ENCODE data around the gene DHX16. TPM values are rescaled to one million over a fixed set of nuclear protein-coding genes. Genes with fewer than 3 reads are reported as not detected.

DHX16 gene
- polyA plus RNA-seq, 1 donor (not counting 4 experiments of a cell fraction or from before 2014, with no cell fraction given) = 34.2 TPM

DNA sequence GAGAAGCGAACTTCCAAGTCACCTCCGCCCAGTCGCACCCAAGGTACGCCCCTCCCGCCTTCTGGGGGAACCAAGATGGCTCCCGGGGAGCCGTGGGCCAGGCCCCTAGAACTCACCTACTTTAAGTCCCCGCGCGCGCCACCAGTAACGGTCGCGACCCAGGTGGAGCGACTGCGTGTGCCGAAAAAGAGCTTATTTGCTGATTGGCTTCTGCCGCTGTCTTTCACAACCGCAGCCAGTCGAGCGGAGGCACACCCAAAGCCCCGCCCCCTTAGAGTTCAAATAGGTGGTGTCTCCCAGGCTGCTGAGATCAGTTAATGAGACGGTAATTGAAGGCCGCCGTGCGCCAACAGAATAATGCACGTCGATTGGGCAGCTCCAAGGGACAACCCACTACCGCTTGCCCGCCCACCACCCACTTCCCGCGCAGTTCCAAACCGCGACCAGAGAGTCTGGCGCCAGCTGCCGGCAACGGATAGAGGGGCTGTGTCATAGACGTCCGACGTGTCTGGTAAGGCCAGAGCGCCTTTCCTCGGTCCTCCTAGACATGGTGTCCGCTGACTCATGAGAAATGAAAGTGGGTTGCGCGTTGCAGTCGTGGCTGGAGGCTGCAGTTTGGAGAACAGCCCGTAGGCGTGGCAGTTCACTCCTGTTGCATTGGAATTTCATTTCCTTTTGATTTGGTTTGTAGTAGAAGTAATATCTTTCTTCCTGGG is 44.5 kb upstream of the DHX16 start, which contains the start of gene MDC1:
TSS of gene MDC1 (minus strand) at position 153 of the 716 bp plus-strand sequence. CDS start 2,106 bp downstream, outside the sequence.
- no peaks in the 10 kb centered on the region for H3K27me3 ChIP-seq (ENCODE audit: control insufficient read depth, extremely low read depth, insufficient read depth, low read length)
- H4K20me1 ChIP-seq (ENCODE audit: control insufficient read depth, extremely low read depth, insufficient read depth, low read length) = peaks cover 6% of the 10 kb centered on the region
- peak within 1 kb of the TSS; percentile 50 for H2AFZ ChIP-seq (ENCODE audit: control insufficient read depth, low read length)
- H3K27ac ChIP-seq (ENCODE audit: control insufficient read depth, insufficient read depth, low read length) = peak within 1 kb of the TSS; percentile 86
- peak within 1 kb of the TSS; percentile 95 for H3K4me2 ChIP-seq (ENCODE audit: control insufficient read depth, extremely low read depth, insufficient read depth, low read depth, low read length)
- H3K79me2 ChIP-seq (ENCODE audit: control insufficient read depth, insufficient read depth, low read length) = peaks cover 24% of the 10 kb centered on the region
- FAIRE-seq = peak; percentile 79
- peak; percentile 5 to 39 (median 29) for TF ChIP-seq CTCF (optimal IDR thresholded peaks at IDR 0.05 in 1 of 3, IDR thresholded peaks at IDR 0.05 in 1 of 3, conservative IDR thresholded peaks at IDR 0.05 in 1 of 3; ENCODE audit: extremely low read depth in 1 of 3, insufficient read depth in 2 of 3, low read length in 3 of 3)
- no peak for TF ChIP-seq EZH2 (IDR thresholded peaks at IDR 0.05; ENCODE audit: low read length)
- H3K9me1 ChIP-seq (ENCODE audit: control insufficient read depth, extremely low read depth, insufficient read depth, low read length) = no peaks in the 10 kb centered on the region
- peak; percentile 99 for DNase-seq (ENCODE audit: low read depth, low spot score)
- peak within 1 kb of the TSS; percentile 81 for H3K9ac ChIP-seq (ENCODE audit: control insufficient read depth, extremely low read depth, insufficient read depth, low read length)
- dilution Hi-C loops (cut with MboI; ENCODE audit: extremely low pct_ligation_motif_present, low sequenced_read_pairs) = no loop called here
- peaks cover 14 to 20% of the 10 kb centered on the region in 2 experiments for H3K36me3 ChIP-seq (ENCODE audit: control insufficient read depth in 2 of 2, extremely low read depth in 1 of 2, insufficient read depth in 2 of 2, low read length in 2 of 2)
- peaks cover 24% of the 10 kb centered on the region for H3K4me1 ChIP-seq (ENCODE audit: control insufficient read depth, extremely low read depth, insufficient read depth, low read length)
- no peaks in the 10 kb centered on the region for H3K9me3 ChIP-seq (ENCODE audit: control insufficient read depth, low read depth, low read length)
- H3K4me3 ChIP-seq (ENCODE audit: control insufficient read depth in 2 of 3, extremely low read depth in 1 of 3, insufficient read depth in 2 of 3, low read depth in 1 of 3, low read length in 3 of 3) = peak within 1 kb of the TSS; percentile 52 to 74 (median 71)

- DNase-seq (ENCODE audit: low read depth, low spot score) (no peak), FAIRE-seq (no peak)
- Histone ChIP-seq H3K79me2 (ENCODE audit: control insufficient read depth, insufficient read depth, low read length) (peaks cover 19% of the 10 kb centered on the region), H3K4me3 (ENCODE audit: control insufficient read depth in 2 of 3, extremely low read depth in 1 of 3, insufficient read depth in 2 of 3, low read depth in 1 of 3, low read length in 3 of 3) (peak overlapping the region; percentile 52 to 74 (median 71)), H3K27me3 (ENCODE audit: control insufficient read depth, extremely low read depth, insufficient read depth, low read length) (no peaks in the 10 kb centered on the region), H3K9me3 (ENCODE audit: control insufficient read depth, low read depth, low read length) (no peaks in the 10 kb centered on the region), H3K4me1 (ENCODE audit: control insufficient read depth, extremely low read depth, insufficient read depth, low read length) (peaks cover 26% of the 10 kb centered on the region), H3K27ac (ENCODE audit: control insufficient read depth, insufficient read depth, low read length) (peak overlapping the region; percentile 81), H3K9me1 (ENCODE audit: control insufficient read depth, extremely low read depth, insufficient read depth, low read length) (no peaks in the 10 kb centered on the region), H2AFZ (ENCODE audit: control insufficient read depth, low read length) (peak overlapping the region; percentile 48), H3K4me2 (ENCODE audit: control insufficient read depth, extremely low read depth, insufficient read depth, low read depth, low read length) (peak overlapping the region; percentile 95), H3K9ac (ENCODE audit: control insufficient read depth, extremely low read depth, insufficient read depth, low read length) (peak overlapping the region; percentile 81), H4K20me1 (ENCODE audit: control insufficient read depth, extremely low read depth, insufficient read depth, low read length) (peaks cover 3% of the 10 kb centered on the region), H3K36me3 (ENCODE audit: control insufficient read depth in 2 of 2, extremely low read depth in 1 of 2, insufficient read depth in 2 of 2, low read length in 2 of 2) (peaks cover 14 to 18% of the 10 kb centered on the region in 2 experiments)
- dilution Hi-C loops (cut with MboI; ENCODE audit: extremely low pct_ligation_motif_present, low sequenced_read_pairs) = no loop called here
- no peak for TF ChIP-seq EZH2 (IDR thresholded peaks at IDR 0.05; ENCODE audit: low read length)
- no peak for TF ChIP-seq CTCF (optimal IDR thresholded peaks at IDR 0.05 in 1 of 3, IDR thresholded peaks at IDR 0.05 in 1 of 3, conservative IDR thresholded peaks at IDR 0.05 in 1 of 3; ENCODE audit: extremely low read depth in 1 of 3, insufficient read depth in 2 of 3, low read length in 3 of 3)
Measured at GRCh38 chr6:30716879-30717128, 44.0 kb upstream of the DHX16 start.
